SK-N-SH (cell line): ENCODE data around the gene WNT1. TPM values are rescaled to one million over a fixed set of nuclear protein-coding genes. Genes with fewer than 3 reads are reported as not detected.
A peak's percentile ranks its signal among the peaks of the same experiment; 100 is the strongest.

Experiments used
- CTCF ChIA-PET: fragments of 300-600, 350-600 bp; formaldehyde crosslinking; extraction: SDS; loops from one replicate; lab custom pipeline; 2021; lab: Yijun Ruan, JAX
- POLR2A ChIA-PET: fragments of 350-600 bp; sonication (Branson Sonifier 250); formaldehyde crosslinking; extraction: SDS; loops from one replicate; lab custom pipeline; 2020; ENCODE audit warnings: antibody characterized with exemption, inconsistent platforms; lab: Yijun Ruan, JAX
- DNase-seq: peaks from one replicate; pipeline ENCODE4 v3.0.0; 2012
- H2AFZ ChIP-seq: fragments of 200-600 bp; sonication (generic); 2 replicates; pipeline ENCODE4 v1.8.1; 2016; ENCODE audit warnings: antibody characterized with exemption, mild to moderate bottlenecking, low read depth
- H3F3A ChIP-seq: fragments of 200-600 bp; sonication (generic); replicated peaks from 2 replicates; pipeline ENCODE3; 2016; ENCODE audit warnings: antibody characterized with exemption, mild to moderate bottlenecking; ENCODE audit not compliant: insufficient read depth
- H3K27ac ChIP-seq, 2 experiments: fragments of 200-500 bp in 1 of 2; fragments of 200-600 bp in 1 of 2; sonication (Bioruptor generic) in 1 of 2; sonication (generic), shearing (Covaris generic) in 1 of 2; 2 replicates each; pipeline versions ENCODE4 v1.5.1 to v1.6.1; 2014 to 2016; ENCODE audit warnings: low read depth in 2 of 2, inconsistent platforms in 1 of 2, low read length in 1 of 2, mild to moderate bottlenecking in 1 of 2, mixed read lengths in 1 of 2
- H3K27me3 ChIP-seq: fragments of 200-600 bp; sonication (generic), shearing (Covaris generic); 2 replicates; pipeline ENCODE4 v1.6.1; 2016; ENCODE audit warnings: mixed run types; ENCODE audit not compliant: insufficient read depth
- H3K36me3 ChIP-seq, 2 experiments: fragments of 200-500 bp in 1 of 2; fragments of 200-600 bp in 1 of 2; sonication (Bioruptor generic) in 1 of 2; sonication (generic) in 1 of 2; replicated peaks in 1 of 2; 2 replicates each; pipeline versions ENCODE3 to v1.5.1; 2014 to 2016; ENCODE audit warnings: low read length in 1 of 2, mild to moderate bottlenecking in 1 of 2; ENCODE audit not compliant: insufficient read depth in 2 of 2, control insufficient read depth in 1 of 2
- H3K4me1 ChIP-seq, 2 experiments: fragments of 200-500 bp in 1 of 2; fragments of 200-600 bp in 1 of 2; sonication (Bioruptor generic) in 1 of 2; sonication (generic), shearing (Covaris generic) in 1 of 2; 2 replicates each; pipeline versions ENCODE4 v1.5.1 to v1.6.1; 2014 to 2016; ENCODE audit warnings: low read depth in 1 of 2, low read length in 1 of 2, mixed run types in 1 of 2; ENCODE audit not compliant: insufficient read depth in 2 of 2, control insufficient read depth in 1 of 2
- H3K4me2 ChIP-seq: fragments of 200-600 bp; sonication (generic), shearing (Covaris generic); 2 replicates; pipeline ENCODE4 v1.6.1; 2017; ENCODE audit warnings: mixed run types
- H3K4me3 ChIP-seq, 2 experiments: fragments of 200-500 bp in 1 of 2; fragments of 200-600 bp in 1 of 2; sonication (Bioruptor generic) in 1 of 2; sonication (generic), shearing (Covaris generic) in 1 of 2; 2 replicates each; pipeline versions ENCODE4 v1.5.1 to v1.8.1; 2014 to 2016; ENCODE audit warnings: low read depth in 2 of 2, inconsistent platforms in 1 of 2, low read length in 1 of 2, mild to moderate bottlenecking in 1 of 2, mixed read lengths in 1 of 2, moderate library complexity in 1 of 2
- H3K79me2 ChIP-seq: fragments of 200-600 bp; sonication (generic); 2 replicates; pipeline ENCODE4 v1.8.1; 2017; ENCODE audit warnings: mild to moderate bottlenecking; ENCODE audit not compliant: insufficient read depth
- H3K9ac ChIP-seq: fragments of 200-600 bp; sonication (generic); 2 replicates; pipeline ENCODE4 v1.6.1; 2017; ENCODE audit warnings: mixed run types
- H3K9me2 ChIP-seq: fragments of 200-600 bp; sonication (generic); 2 replicates; pipeline ENCODE4 v1.6.1; 2017; ENCODE audit warnings: mixed run types
- H3K9me3 ChIP-seq: fragments of 200-600 bp; sonication (generic); 2 replicates; pipeline ENCODE4 v1.6.1; 2017; ENCODE audit warnings: mixed run types, mild to moderate bottlenecking, moderate library complexity
- H4K20me1 ChIP-seq: fragments of 200-600 bp; sonication (generic); 2 replicates; pipeline ENCODE4 v1.6.1; 2017; ENCODE audit warnings: mild to moderate bottlenecking, mixed run types; ENCODE audit not compliant: insufficient read depth
- CHD2 ChIP-seq: fragments of 150-350 bp; IDR thresholded peaks from 2 replicates; pipeline ENCODE4 v1.6.1; 2018; ENCODE audit warnings: low read length; ENCODE audit not compliant: partially characterized antibody
- CTCF ChIP-seq: fragments of 200-600 bp; sonication (generic); IDR thresholded peaks from 2 replicates; pipeline ENCODE4 v1.6.1; 2017; ENCODE audit warnings: antibody characterized with exemption, mild to moderate bottlenecking, moderate library complexity
- EP300 ChIP-seq, 2 experiments: IDR thresholded peaks; 2 replicates each; pipeline versions ENCODE4 v1.4.0 to v1.6.1; 2012; ENCODE audit warnings: borderline replicate concordance in 1 of 2, low read depth in 1 of 2, low read length in 1 of 2
- EZH2phosphoT487 ChIP-seq: fragments of 200-600 bp; sonication (generic); IDR thresholded peaks from 2 replicates; pipeline ENCODE4 v1.6.1; 2017; ENCODE audit warnings: low read depth, mixed run types, mild to moderate bottlenecking, antibody characterized with exemption, moderate library complexity, borderline replicate concordance
- FOXJ3 ChIP-seq: sonication (generic); formaldehyde crosslinking; IDR thresholded peaks from 2 replicates; pipeline ENCODE4 v1.5.1; 2020; ENCODE audit warnings: mild to moderate bottlenecking, missing genetic modification reagents
- FOXM1 ChIP-seq: IDR thresholded peaks from 2 replicates; pipeline ENCODE4 v1.4.0; 2012; ENCODE audit warnings: low read depth, mild to moderate bottlenecking
- GATA2 ChIP-seq: sonication (generic); formaldehyde crosslinking; IDR thresholded peaks from 2 replicates; pipeline ENCODE4 v1.5.0; 2020; ENCODE audit warnings: mild to moderate bottlenecking, missing genetic modification reagents
- JUND ChIP-seq: IDR thresholded peaks from 2 replicates; pipeline ENCODE4 v1.4.0; 2012
- MAX ChIP-seq: IDR thresholded peaks from 2 replicates; pipeline ENCODE4 v1.4.0; 2012; ENCODE audit warnings: low read depth
- NFIC ChIP-seq: IDR thresholded peaks from 2 replicates; pipeline ENCODE4 v1.4.0; 2012; ENCODE audit warnings: borderline replicate concordance
- RAD21 ChIP-seq: IDR thresholded peaks from 2 replicates; pipeline ENCODE4 v1.6.1; 2012; ENCODE audit warnings: mild to moderate bottlenecking, low read length
- RCOR1 ChIP-seq: fragments of 150-350 bp; IDR thresholded peaks from 2 replicates; pipeline ENCODE4 v1.6.1; 2017; ENCODE audit warnings: antibody characterized with exemption, low read length
- RXRA ChIP-seq: IDR thresholded peaks from 2 replicates; pipeline ENCODE4 v1.4.0; 2012; ENCODE audit warnings: low read depth, mild to moderate bottlenecking, borderline replicate concordance
- SIN3A ChIP-seq: IDR thresholded peaks from 2 replicates; pipeline ENCODE4 v1.6.1; 2012; ENCODE audit warnings: low read depth, mild to moderate bottlenecking, low read length, moderate library complexity, borderline replicate concordance
- SMC3 ChIP-seq: IDR thresholded peaks from 2 replicates; pipeline ENCODE4 v1.6.1; 2012; ENCODE audit warnings: low read depth, low read length, improper control_type of control experiment
- TAF1 ChIP-seq: IDR thresholded peaks from 2 replicates; pipeline ENCODE4 v1.6.1; 2012; ENCODE audit warnings: low read depth, mild to moderate bottlenecking, low read length, moderate library complexity, borderline replicate concordance
- TCF12 ChIP-seq: IDR thresholded peaks from 2 replicates; pipeline ENCODE4 v1.4.0; 2012
- YY1 ChIP-seq: IDR thresholded peaks from 2 replicates; pipeline ENCODE4 v1.4.0; 2012; ENCODE audit warnings: low read depth, mild to moderate bottlenecking
- WGBS: methylation state at CpG from one replicate; pipeline ENCODE4 v1.1.6; 2017; ENCODE audit warnings: low lambda C conversion rate; 5-methylcytosine and 5-hydroxymethylcytosine counted together
- polyA plus RNA-seq, 3 experiments: library from polyadenylated mRNA; depleted of rRNA; stranded (reverse); fragments of >200 nt; gene quantifications; 2 replicates each; pipeline ENCODE4 v1.2.3, GENCODE V29; 2012
- TF ChIP-seq, protein P1 (sequence below): fragments of 150-350 bp; IDR thresholded peaks from 2 replicates; pipeline ENCODE4 v1.6.1; 2017; ENCODE audit warnings: antibody characterized with exemption, low read length, low read depth, borderline replicate concordance

The WNT1 gene
- polyA plus RNA-seq, 1 of the 3 experiments (the other 2 are of a cell fraction): not detected

DNA sequence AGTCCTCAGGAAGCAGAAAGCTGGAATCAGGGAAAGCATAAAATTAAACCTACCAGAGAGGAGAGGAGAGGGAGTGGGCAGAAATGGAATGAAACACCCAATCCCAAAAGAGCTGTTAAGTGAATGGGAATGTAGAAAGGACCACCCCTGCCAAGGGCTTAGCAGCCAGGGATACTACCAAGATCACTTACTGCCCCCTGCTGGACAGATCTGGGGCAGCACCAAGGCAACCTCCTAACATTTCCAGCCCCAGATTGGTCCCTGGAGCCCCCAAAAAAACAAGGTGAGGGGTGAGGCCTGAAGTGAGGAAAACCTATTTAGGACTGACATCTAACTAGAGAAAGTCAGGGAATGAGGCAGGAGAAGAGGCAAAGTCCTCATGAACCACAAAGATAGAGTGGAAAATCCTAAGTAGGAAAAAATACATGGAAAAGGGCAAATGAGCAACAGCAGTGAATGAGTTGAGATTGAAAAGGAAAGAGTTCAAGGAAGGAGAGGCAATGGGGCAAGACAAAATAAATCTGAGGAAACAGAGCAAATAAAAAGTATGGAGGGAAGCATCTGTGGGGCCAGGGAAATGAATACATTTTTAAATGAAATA, 41.6 kb upstream of the WNT1 start:
- peaks cover 42 to 74% of the 10 kb centered on the region in 2 experiments for H3K36me3 ChIP-seq
- DNase-seq: peak; percentile 88

GRCh38 chr12:48937170-48937569, 41.0 kb upstream of the WNT1 start:
- Histone ChIP-seq H3K27me3 (no peaks in the 10 kb centered on the region), H3K4me3 (no peak overlapping the region), H2AFZ (no peak overlapping the region), H3K9me2 (no peaks in the 10 kb centered on the region), H3K9me3 (no peaks in the 10 kb centered on the region), H4K20me1 (peaks cover 60% of the 10 kb centered on the region), H3K9ac (no peak overlapping the region), H3F3A (peaks cover 17% of the 10 kb centered on the region), H3K36me3 (peaks cover 41 to 73% of the 10 kb centered on the region in 2 experiments), H3K4me2 (no peak overlapping the region), H3K79me2 (peaks cover 13% of the 10 kb centered on the region; the same call in 1 of the 2 replicates), H3K4me1 (no peaks in the 10 kb centered on the region), H3K27ac (no peak overlapping the region)
- POLR2A ChIA-PET: no interaction called here
- no peak for DNase-seq
- CTCF ChIA-PET: interaction anchor here (0.7 to 4.6 kb wide), 11 partner anchors 12 to 84 kb away, joined by 3 to 31 read pairs (median 6); partner anchors contain the start of genes ARF3, DDX23, FKBP11 and WNT1
- WGBS: 93% methylated on average over 5 of the region's 6 CpGs
- no peak for TF ChIP-seq SMC3
- TF ChIP-seq RCOR1: no peak
- no peak for TF ChIP-seq TCF12
- TF ChIP-seq CTCF: peak; percentile 26; the same call in 1 of the 2 replicates
- TF ChIP-seq NFIC: no peak
- no peak for TF ChIP-seq FOXJ3 (CRISPR knock-in tag)
- no peak for TF ChIP-seq SIN3A

More for the DNA sequence above, 41.6 kb upstream of the WNT1 start:
- H3K4me2 ChIP-seq: no peak overlapping the region
- H3K9me2 ChIP-seq: no peaks in the 10 kb centered on the region
- peaks cover 17% of the 10 kb centered on the region for H3F3A ChIP-seq
- ChIA-PET POLR2A (no interaction called here), CTCF (interaction anchor here (0.6 to 4.6 kb wide), 34 partner anchors 8 to 97 kb away, joined by 3 to 31 read pairs (median 5); partner anchors contain the start of genes DDN, DDX23, FKBP11 and RND1)
- no peaks in the 10 kb centered on the region for H3K9me3 ChIP-seq
- H4K20me1 ChIP-seq: peaks cover 53% of the 10 kb centered on the region
- no peak overlapping the region for H3K27ac ChIP-seq
- H3K4me1 ChIP-seq: no peaks in the 10 kb centered on the region
- H3K4me3 ChIP-seq: peak overlapping the region in 1 of 2 experiments; percentile 31; a peak in 1 of 4 replicates
- H3K27me3 ChIP-seq: no peaks in the 10 kb centered on the region
- no peak overlapping the region for H3K9ac ChIP-seq
- H2AFZ ChIP-seq: no peak overlapping the region
- peaks cover 6% of the 10 kb centered on the region; the same call in 1 of the 2 replicates for H3K79me2 ChIP-seq
- no peak for TF ChIP-seq EZH2phosphoT487
- no peak for TF ChIP-seq NFIC
- TF ChIP-seq TCF12: no peak
- no peak for TF ChIP-seq FOXM1
- TF ChIP-seq EP300 (IDR thresholded peaks at IDR 0.05; ENCODE audit: borderline replicate concordance in 1 of 2, low read depth in 1 of 2, low read length in 1 of 2): no peak
- TF ChIP-seq JUND: no peak
- TF ChIP-seq RXRA: no peak
- no peak for TF ChIP-seq CHD2
- peak; percentile 73 for TF ChIP-seq RAD21
- no peak for TF ChIP-seq MAX
- no peak for TF ChIP-seq TAF1
- TF ChIP-seq GATA2: no peak
- peak; percentile 51 for TF ChIP-seq SMC3
- no peak for TF ChIP-seq YY1
- peak; percentile 94 for TF ChIP-seq CTCF
- TF ChIP-seq, protein P1, sequence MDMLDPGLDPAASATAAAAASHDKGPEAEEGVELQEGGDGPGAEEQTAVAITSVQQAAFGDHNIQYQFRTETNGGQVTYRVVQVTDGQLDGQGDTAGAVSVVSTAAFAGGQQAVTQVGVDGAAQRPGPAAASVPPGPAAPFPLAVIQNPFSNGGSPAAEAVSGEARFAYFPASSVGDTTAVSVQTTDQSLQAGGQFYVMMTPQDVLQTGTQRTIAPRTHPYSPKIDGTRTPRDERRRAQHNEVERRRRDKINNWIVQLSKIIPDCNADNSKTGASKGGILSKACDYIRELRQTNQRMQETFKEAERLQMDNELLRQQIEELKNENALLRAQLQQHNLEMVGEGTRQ: no peak
